HFF-Myc (cell line): ENCODE data around the gene NFKB1.

Experiments used
- DNase-seq: peaks from one replicate; pipeline ENCODE4 v3.0.0-alpha.2; 2011; ENCODE audit warnings: low read depth; ENCODE audit errors: extremely low read depth
- H3K4me3 ChIP-seq: replicated peaks from 2 replicates; pipeline ENCODE4 v1.5.1; 2011; ENCODE audit warnings: low read depth, mild to moderate bottlenecking, control low read depth, low read length
- CTCF ChIP-seq: IDR thresholded peaks from 2 replicates; pipeline ENCODE4 v1.5.1; 2012; ENCODE audit warnings: mild to moderate bottlenecking, low read depth, low read length, control low read depth; ENCODE audit errors: missing control alignments

The NFKB1 gene

GRCh38 chr4:102547973-102548372 is 46.8 kb downstream of the NFKB1 start:
- TF ChIP-seq CTCF: no peak
- no peak overlapping the region for H3K4me3 ChIP-seq
- no peak for DNase-seq

GRCh38 chr4:102551958-102552565 is 50.9 kb downstream of the NFKB1 start:
- DNase-seq: no peak
- H3K4me3 ChIP-seq: no peak overlapping the region
- TF ChIP-seq CTCF: no peak

GRCh38 chr4:102552781-102553180 is 51.6 kb downstream of the NFKB1 start:
- H3K4me3 ChIP-seq: no peak overlapping the region
- no peak for DNase-seq
- no peak for TF ChIP-seq CTCF

- DNase-seq: no peak
- no peak for TF ChIP-seq CTCF
- no peak overlapping the region for H3K4me3 ChIP-seq
Observed at GRCh38 chr4:102553982-102554381, 52.8 kb downstream of the NFKB1 start.

- no peak for DNase-seq
- no peak for TF ChIP-seq CTCF
Observed at GRCh38 chr4:102554482-102554881, 53.3 kb downstream of the NFKB1 start.

GRCh38 chr4:102554992-102555391 is 53.8 kb downstream of the NFKB1 start:
- no peak for DNase-seq
- no peak for TF ChIP-seq CTCF

More at GRCh38 chr4:102554482-102554881, 53.3 kb downstream of the NFKB1 start:
- no peak overlapping the region for H3K4me3 ChIP-seq

GRCh38 chr4:102557636-102558035 is 56.5 kb downstream of the NFKB1 start:
- no peak for DNase-seq
- no peak for TF ChIP-seq CTCF
- no peak overlapping the region for H3K4me3 ChIP-seq

More at GRCh38 chr4:102554992-102555391, 53.8 kb downstream of the NFKB1 start:
- no peak overlapping the region for H3K4me3 ChIP-seq
